Left cardiac atrium (tissue), 2 donors: ENCODE measurements around the gene SPEF1. TPM values are rescaled to one million over a fixed set of nuclear protein-coding genes. Genes with fewer than 3 reads are reported as not detected.

Experiments used
- total RNA-seq, 2 donors: library from RNA; stranded (reverse); fragmentation: NEBNext Ultra II Directional; extraction: Animal tissue kit (Norgen Biotek cat#: 25700); gene quantifications; one replicate each; pipeline ENCODE4 v1.2.1, GENCODE V29; 2021
- donor health status: DM: no; HTN: yes; CAD: no; lungs with severe emphysema.
- donor health status: DM: yes; HTN: yes; CAD: no.

Gene SPEF1
- total RNA-seq, 2 donors from 2014 or later: not detected

Other genes starting within 250 kb of the SPEF1 start
- not detected for gene GFRA4, start 118.0 kb downstream of the SPEF1 start, total RNA-seq
- 10 to 100 TPM in 1 of 2 donors, 1 to 10 TPM in 1; 9.9 to 18.5 TPM for gene ADAM33, start 99.4 kb downstream of the SPEF1 start, total RNA-seq
- 10 to 100 TPM; 12.4 to 23.9 TPM for gene SIGLEC1, start 68.8 kb downstream of the SPEF1 start, total RNA-seq
- 10 to 100 TPM; 15.7 to 19.3 TPM for gene HSPA12B, start 48.8 kb downstream of the SPEF1 start, total RNA-seq
- gene ADISSP, start 13.7 kb downstream of the SPEF1 start, total RNA-seq: 10 to 100 TPM; 17.2 to 23.2 TPM
- gene CENPB, start 5.3 kb upstream of the SPEF1 start, total RNA-seq: 10 to 100 TPM; 70.8 to 93.6 TPM
- 10 to 100 TPM; 13.8 to 16.6 TPM for gene CDC25B, start 14.9 kb upstream of the SPEF1 start, total RNA-seq
- gene AP5S1, start 39.1 kb upstream of the SPEF1 start, total RNA-seq: 10 to 100 TPM; 11.8 to 14.7 TPM
- gene MAVS, start 65.4 kb upstream of the SPEF1 start, total RNA-seq: 10 to 100 TPM; 28.9 to 31.1 TPM
- 10 to 100 TPM; 18.7 to 23.8 TPM for gene PANK2, start 107.9 kb upstream of the SPEF1 start, total RNA-seq
- gene RNF24, start 234.1 kb upstream of the SPEF1 start, total RNA-seq: 10 to 100 TPM; 10.5 to 13.0 TPM